Adrenal gland (tissue), 12 donors: ENCODE results near the gene ARL8A. TPM values are rescaled to one million over a fixed set of nuclear protein-coding genes. Genes with fewer than 3 reads are reported as not detected.

ENCODE experiments used
- DNase-seq, 7 donors: peaks; one replicate each; pipeline ENCODE4 v3.0.0-alpha.2; 2019 to 2020
- H3K27ac ChIP-seq, 5 donors: fragments of 200-600 bp; sonication (generic) in 4 of 5; 1 replicate in 3 of 5; 2 replicates in 2 of 5; pipeline versions ENCODE4 v1.5.1 to v1.8.0; 2016 to 2020; ENCODE audit warnings: mild to moderate bottlenecking in 1 of 5
- H3K27me3 ChIP-seq: fragments of 200-600 bp; 2 replicates; pipeline ENCODE4 v1.8.0; 2021
- H3K36me3 ChIP-seq, 2 donors: fragments of 200-600 bp; replicated peaks in 1 of 2; 1 replicate in 1 of 2; 2 replicates in 1 of 2; pipeline versions ENCODE4 v1.5.1 to v1.8.0; 2018 to 2022
- H3K4me1 ChIP-seq, 2 donors: fragments of 200-600 bp; replicated peaks in 1 of 2; 1 replicate in 1 of 2; 2 replicates in 1 of 2; pipeline versions ENCODE4 v1.5.1 to v1.8.0; 2018 to 2021
- H3K4me3 ChIP-seq, 4 donors: fragments of 200-600 bp; sonication (generic) in 3 of 4; one replicate each; pipeline ENCODE4 v1.5.1; 2016 to 2018
- H3K9me3 ChIP-seq, 3 donors: fragments of 200-600 bp; sonication (generic) in 1 of 3; replicated peaks in 1 of 3; 1 replicate in 2 of 3; 2 replicates in 1 of 3; pipeline versions ENCODE4 v1.5.1 to v1.8.0; 2016 to 2021
- POLR2A ChIP-seq, 2 donors: fragments of 450-650 bp; IDR thresholded peaks; one replicate each; pipeline ENCODE4 v1.6.1; 2017; ENCODE audit warnings: antibody characterized with exemption in 2 of 2, mild to moderate bottlenecking in 2 of 2, moderate library complexity in 1 of 2
- WGBS, 4 donors: extraction: QIAGEN DNeasy Blood & Tissue Kit in 2 of 4; methylation state at CpG; one replicate each; pipeline versions ENCODE4 v1.1.5 to v1.1.7; 2013 to 2017; 5-methylcytosine and 5-hydroxymethylcytosine counted together
- intact Hi-C, 2 donors: fragments of 100-400 bp; cut with DNase I; formaldehyde crosslinking; loops; one replicate each; pipeline versions ENCODE4 v1.14.1 to v1.15.0; 2022 to 2023
- polyA plus RNA-seq, 3 donors: library from polyadenylated mRNA; stranded (reverse); fragments of 200-250 nt in 2 of 3; fragments of 350-450 nt in 1 of 3; fragmentation: Illumina TruSeq in 1 of 3; extraction: RNeasy Lipid Tissue Mini Kit (QIAGEN cat#74804) in 1 of 3; gene quantifications; one replicate each; pipeline ENCODE4 v1.2.3, GENCODE V29; 2013 to 2014
- total RNA-seq, 9 donors: library from RNA; depleted of rRNA in 4 of 9; stranded (reverse); fragments of >200 nt in 4 of 9; fragments of 120-200 nt in 1 of 9; fragmentation: NEBNext Ultra II Directional in 1 of 9; extraction: Animal tissue kit (Norgen Biotek cat#: 25700) in 1 of 9; gene quantifications; one replicate each; pipeline versions ENCODE4 v1.1.0 to v1.2.4, GENCODE V29; 2013 to 2023
- TF ChIP-seq, protein P1 (sequence below), 6 experiments: fragments of 450-650 bp in 4 of 6; fragments of 200-600 bp in 2 of 6; sonication (generic) in 1 of 6; IDR thresholded peaks; 1 replicate in 5 of 6; 2 replicates in 1 of 6; pipeline versions ENCODE4 v1.5.1 to v1.8.0; 2016 to 2021; ENCODE audit warnings: antibody characterized with exemption in 6 of 6, mild to moderate bottlenecking in 2 of 6, moderate library complexity in 1 of 6
- donor health status: healthy with polysubstance abuse.
- donor health status: Bipolar disorder and iron deficiency.
- donor health status: DM: yes; HTN: yes; CAD: no.
- donor health status: DM: no; HTN: no; CAD: no.
- donor health status: DM: no; HTN: no; CAD: no.
- donor health status: DM: yes; HTN: yes; CAD: no.

ARL8A gene
- total and polyA plus RNA-seq, 12 donors: 26.4 to 115 (median 53.7) TPM

GRCh38 chr1:202122639-202123335 is 21.8 kb downstream of the ARL8A start, which contains the start of gene GPR37L1:
Gene GPR37L1 (plus strand): TSS chr1:202122917. CDS start chr1:202122964, 47 bp downstream.
- Histone ChIP-seq H3K27me3 (no peaks in the 10 kb centered on the region), H3K9me3 (no peaks in the 10 kb centered on the region), H3K36me3 (no peaks in the 10 kb centered on the region), H3K27ac (no peak within 1 kb of the TSS), H3K4me1 (no peaks in the 10 kb centered on the region), H3K4me3 (no peak within 1 kb of the TSS)
- TF ChIP-seq, protein P1, sequence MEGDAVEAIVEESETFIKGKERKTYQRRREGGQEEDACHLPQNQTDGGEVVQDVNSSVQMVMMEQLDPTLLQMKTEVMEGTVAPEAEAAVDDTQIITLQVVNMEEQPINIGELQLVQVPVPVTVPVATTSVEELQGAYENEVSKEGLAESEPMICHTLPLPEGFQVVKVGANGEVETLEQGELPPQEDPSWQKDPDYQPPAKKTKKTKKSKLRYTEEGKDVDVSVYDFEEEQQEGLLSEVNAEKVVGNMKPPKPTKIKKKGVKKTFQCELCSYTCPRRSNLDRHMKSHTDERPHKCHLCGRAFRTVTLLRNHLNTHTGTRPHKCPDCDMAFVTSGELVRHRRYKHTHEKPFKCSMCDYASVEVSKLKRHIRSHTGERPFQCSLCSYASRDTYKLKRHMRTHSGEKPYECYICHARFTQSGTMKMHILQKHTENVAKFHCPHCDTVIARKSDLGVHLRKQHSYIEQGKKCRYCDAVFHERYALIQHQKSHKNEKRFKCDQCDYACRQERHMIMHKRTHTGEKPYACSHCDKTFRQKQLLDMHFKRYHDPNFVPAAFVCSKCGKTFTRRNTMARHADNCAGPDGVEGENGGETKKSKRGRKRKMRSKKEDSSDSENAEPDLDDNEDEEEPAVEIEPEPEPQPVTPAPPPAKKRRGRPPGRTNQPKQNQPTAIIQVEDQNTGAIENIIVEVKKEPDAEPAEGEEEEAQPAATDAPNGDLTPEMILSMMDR (IDR thresholded peaks at IDR 0.05): peak; percentile 48 to 80 (median 68)
- no peak for TF ChIP-seq POLR2A (IDR thresholded peaks at IDR 0.05)
- 40 to 100% (median 45%) methylated on average over 1 to 19 of the region's 19 CpGs; no CpG with 5 or more reads in 1 of the 4 donors for WGBS, 4 donors
- intact Hi-C loops: loop anchor here (10.0 kb wide), 1 partner anchor 228 kb away; no protein-coding TSS in a partner anchor
- peak; percentile 78 to 89 (median 84) for DNase-seq

- H3K36me3 ChIP-seq: no peaks in the 10 kb centered on the region
- no peak for DNase-seq
- H3K27me3 ChIP-seq: no peaks in the 10 kb centered on the region
- intact Hi-C loops: loop anchor here (10.0 kb wide), 1 partner anchor 226 kb away; no protein-coding TSS in a partner anchor
- 47 to 62% (median 60%) methylated on average over 7 of the region's 7 CpGs for WGBS, 4 donors
- H3K4me1 ChIP-seq: no peaks in the 10 kb centered on the region
- no peak overlapping the region for H3K4me3 ChIP-seq
- no peak overlapping the region for H3K27ac ChIP-seq
- TF ChIP-seq POLR2A (IDR thresholded peaks at IDR 0.05): no peak
- TF ChIP-seq, protein P1 (IDR thresholded peaks at IDR 0.05): no peak
- H3K9me3 ChIP-seq: no peaks in the 10 kb centered on the region
These were observed 23.5 kb downstream of the ARL8A start for GRCh38 chr1:202121006-202121405.

GRCh38 chr1:202117898-202118371 is 26.6 kb downstream of the ARL8A start:
- no peak overlapping the region for H3K27ac ChIP-seq
- H3K27me3 ChIP-seq: no peaks in the 10 kb centered on the region
- no peaks in the 10 kb centered on the region for H3K36me3 ChIP-seq
- no peak for DNase-seq
- intact Hi-C loops: loop anchor here (2.0 to 5.0 kb wide), 2 partner anchors 109 to 111 kb away; no protein-coding TSS in a partner anchor
- H3K4me1 ChIP-seq: peaks cover 0 to 3% of the 10 kb centered on the region in 2 donors
- no peak overlapping the region for H3K4me3 ChIP-seq
- TF ChIP-seq, protein P1 (IDR thresholded peaks at IDR 0.05): no peak
- TF ChIP-seq POLR2A (IDR thresholded peaks at IDR 0.05): no peak
- WGBS, 4 donors: 56 to 80% (median 78%) methylated on average over 8 to 10 of the region's 10 CpGs
- H3K9me3 ChIP-seq: no peaks in the 10 kb centered on the region

- no peaks in the 10 kb centered on the region for H3K27me3 ChIP-seq
- H3K9me3 ChIP-seq: no peaks in the 10 kb centered on the region
- H3K4me3 ChIP-seq: no peak overlapping the region
- H3K27ac ChIP-seq: no peak overlapping the region
- TF ChIP-seq, protein P1 (IDR thresholded peaks at IDR 0.05): no peak
- TF ChIP-seq POLR2A (IDR thresholded peaks at IDR 0.05): no peak
- no peak for DNase-seq
- H3K36me3 ChIP-seq: no peaks in the 10 kb centered on the region
- 84 to 92% (median 89%) methylated on average over 8 of the region's 8 CpGs for WGBS, 4 donors
- intact Hi-C loops: loop anchor here in 1 of 2 donors (5.0 kb wide), 1 partner anchor 109 kb away; no protein-coding TSS in a partner anchor
- H3K4me1 ChIP-seq: peaks cover 0 to 3% of the 10 kb centered on the region in 2 donors
These were observed 28.2 kb downstream of the ARL8A start for GRCh38 chr1:202116287-202116686.
